ENCODE results near the gene POLR3E. TPM values are rescaled to one million over a fixed set of nuclear protein-coding genes. Genes with fewer than 3 reads are reported as not detected.

POLR3E gene
- total RNA-seq, 1 experiment from 2014 or later: 65.0 TPM

Other genes starting within 250 kb of the POLR3E start
- gene VWA3A, start 204.9 kb upstream of the POLR3E start, total RNA-seq (2021; ENCODE audit: unreplicated experiment): not detected
- gene SDR42E2, start 134.9 kb upstream of the POLR3E start, total RNA-seq (2021; ENCODE audit: unreplicated experiment): 0.27 TPM
- gene EEF2K, start 91.1 kb upstream of the POLR3E start, total RNA-seq (2021; ENCODE audit: unreplicated experiment): 31.0 TPM
- gene CDR2, start 77.2 kb downstream of the POLR3E start, total RNA-seq (2021; ENCODE audit: unreplicated experiment): 27.3 TPM
- 108 TPM for gene NPIPB5, start 213.5 kb downstream of the POLR3E start, total RNA-seq (2021; ENCODE audit: unreplicated experiment)